H1 (cell line): Measurements from ENCODE around the gene HMG20A. TPM values are rescaled to one million over a fixed set of nuclear protein-coding genes. Genes with fewer than 3 reads are reported as not detected.

Source experiments
- CTCF ChIA-PET: fragments of 300-600 bp; sonication (Branson Sonifier 250); formaldehyde crosslinking; loops from one replicate; lab custom pipeline; 2021; ENCODE audit not compliant: partially characterized antibody; lab: Charles Lee
- POLR2A ChIA-PET: fragments of 300-600 bp; sonication (Branson Sonifier 250); formaldehyde crosslinking; loops from one replicate; lab custom pipeline; 2021; ENCODE audit warnings: inconsistent platforms; ENCODE audit not compliant: partially characterized antibody; lab: Charles Lee
- DNase-seq, 2 experiments: peaks; one replicate each; pipeline versions ENCODE4 v3.0.0 to v3.0.0-alpha.2; 2010 to 2022; ENCODE audit warnings: low spot score in 2 of 2, low read depth in 1 of 2, mixed read lengths in 1 of 2
- FAIRE-seq: peaks from 2 replicates; lab custom pipeline; 2011; peaks lifted over from hg19 to GRCh38; lab: Jason Lieb, UNC
- H2AFZ ChIP-seq: 2 replicates; pipeline ENCODE4 v1.8.1; 2012; ENCODE audit warnings: low read length, inconsistent platforms
- H2AK5ac ChIP-seq: 2 replicates; pipeline ENCODE4 v1.6.1; 2013; ENCODE audit warnings: low read depth, low read length
- H2BK120ac ChIP-seq: replicated peaks from 2 replicates; pipeline ENCODE3; 2013; ENCODE audit warnings: low read depth, low read length, inconsistent platforms
- H2BK12ac ChIP-seq: 2 replicates; pipeline ENCODE4 v1.6.1; 2013; ENCODE audit warnings: low read depth, low read length
- H2BK15ac ChIP-seq: 2 replicates; pipeline ENCODE4 v1.6.1; 2013; ENCODE audit warnings: low read length
- H2BK20ac ChIP-seq: 2 replicates; pipeline ENCODE4 v1.6.1; 2013; ENCODE audit warnings: low read length
- H2BK5ac ChIP-seq: 2 replicates; pipeline ENCODE4 v1.6.1; 2013; ENCODE audit warnings: low read depth, low read length
- H3K14ac ChIP-seq: 2 replicates; pipeline ENCODE4 v1.6.1; 2013; ENCODE audit warnings: inconsistent platforms; ENCODE audit not compliant: insufficient read length
- H3K18ac ChIP-seq: 2 replicates; pipeline ENCODE4 v1.6.1; 2013; ENCODE audit warnings: low read length; ENCODE audit errors: extremely low read depth
- H3K23ac ChIP-seq: 2 replicates; pipeline ENCODE4 v1.6.1; 2013; ENCODE audit warnings: inconsistent platforms; ENCODE audit not compliant: insufficient read length
- H3K23me2 ChIP-seq: 2 replicates; pipeline ENCODE4 v1.6.1; 2013; ENCODE audit warnings: low read depth, low read length
- H3K27ac ChIP-seq: 2 replicates; pipeline ENCODE4 v1.6.1; 2011; ENCODE audit warnings: low read depth, low read length, inconsistent platforms
- H3K27me3 ChIP-seq, 4 experiments: replicated peaks in 1 of 4; 1 replicate in 1 of 4; 2 replicates in 3 of 4; pipeline versions ENCODE4 v1.6.1 to v1.8.1; 2011 to 2013; ENCODE audit warnings: low read length in 3 of 4, mild to moderate bottlenecking in 3 of 4, inconsistent platforms in 2 of 4, mixed read lengths in 2 of 4, moderate library complexity in 1 of 4; ENCODE audit not compliant: control insufficient read depth in 3 of 4, insufficient read depth in 3 of 4; ENCODE audit errors: extremely low read depth in 1 of 4
- H3K36me3 ChIP-seq, 4 experiments: 2 replicates each; pipeline versions ENCODE4 v1.6.1 to v1.8.1; 2011 to 2013; ENCODE audit warnings: mild to moderate bottlenecking in 4 of 4, low read length in 3 of 4, moderate library complexity in 2 of 4, control low read depth in 1 of 4, inconsistent platforms in 1 of 4; ENCODE audit not compliant: insufficient read depth in 4 of 4, control insufficient read depth in 2 of 4
- H3K4ac ChIP-seq: replicated peaks from 2 replicates; pipeline ENCODE3; 2013; ENCODE audit warnings: low read length, low read depth, mixed read lengths, inconsistent platforms; ENCODE audit not compliant: insufficient read length
- H3K4me1 ChIP-seq, 4 experiments: replicated peaks in 1 of 4; 1 replicate in 1 of 4; 2 replicates in 3 of 4; pipeline versions ENCODE4 v1.6.1 to v1.8.1; 2011 to 2013; ENCODE audit warnings: low read length in 3 of 4, inconsistent platforms in 2 of 4, mixed read lengths in 1 of 4; ENCODE audit not compliant: insufficient read depth in 4 of 4, control insufficient read depth in 3 of 4
- H3K4me2 ChIP-seq, 2 experiments: 2 replicates each; pipeline versions ENCODE4 v1.6.1 to v1.8.1; 2011 to 2013; ENCODE audit warnings: low read depth in 2 of 2, low read length in 2 of 2, control low read depth in 1 of 2, inconsistent platforms in 1 of 2, mild to moderate bottlenecking in 1 of 2; ENCODE audit not compliant: insufficient read depth in 1 of 2
- H3K4me3 ChIP-seq, 4 experiments: fragments of 200-600, 300-600 bp in 1 of 4; sonication (generic), shearing (Covaris generic), sonication (Bioruptor Twin) in 1 of 4; 2 replicates each; pipeline versions ENCODE4 v1.5.1 to v1.8.1; 2011 to 2016; ENCODE audit warnings: low read length in 4 of 4, low read depth in 3 of 4, control low read depth in 2 of 4, inconsistent platforms in 2 of 4, mild to moderate bottlenecking in 2 of 4, mixed read lengths in 1 of 4, moderate library complexity in 1 of 4; ENCODE audit not compliant: insufficient read depth in 2 of 4; ENCODE audit errors: extremely low read depth in 1 of 4
- H3K56ac ChIP-seq: replicated peaks from 2 replicates; pipeline ENCODE3; 2013; ENCODE audit warnings: low read depth, mild to moderate bottlenecking, mixed read lengths, low read length, inconsistent platforms; ENCODE audit not compliant: insufficient read length
- H3K79me1 ChIP-seq: 2 replicates; pipeline ENCODE4 v1.6.1; 2013; ENCODE audit warnings: low read depth, low read length, control low read depth
- H3K79me2 ChIP-seq, 2 experiments: 2 replicates each; pipeline versions ENCODE4 v1.6.1 to v1.8.1; 2012 to 2013; ENCODE audit warnings: low read length in 2 of 2, mild to moderate bottlenecking in 2 of 2, inconsistent platforms in 1 of 2; ENCODE audit not compliant: insufficient read depth in 2 of 2, control insufficient read depth in 1 of 2
- H3K9ac ChIP-seq, 4 experiments: replicated peaks in 1 of 4; 1 replicate in 1 of 4; 2 replicates in 3 of 4; pipeline versions ENCODE4 v1.6.1 to v1.8.1; 2011 to 2013; ENCODE audit warnings: low read depth in 3 of 4, low read length in 3 of 4, control low read depth in 2 of 4, mild to moderate bottlenecking in 2 of 4, moderate library complexity in 2 of 4, inconsistent platforms in 1 of 4; ENCODE audit errors: extremely low read depth in 1 of 4
- H3K9me3 ChIP-seq, 2 experiments: 2 replicates each; pipeline versions ENCODE4 v1.6.1 to v1.8.1; 2012 to 2013; ENCODE audit warnings: mild to moderate bottlenecking in 2 of 2, moderate library complexity in 2 of 2, control low read depth in 1 of 2, inconsistent platforms in 1 of 2, low read depth in 1 of 2, low read length in 1 of 2, mixed read lengths in 1 of 2; ENCODE audit not compliant: insufficient read depth in 2 of 2
- H4K20me1 ChIP-seq, 2 experiments: replicated peaks in 1 of 2; 2 replicates each; pipeline versions ENCODE3 to v1.8.1; 2011 to 2013; ENCODE audit warnings: inconsistent platforms in 2 of 2, low read length in 2 of 2, mild to moderate bottlenecking in 1 of 2; ENCODE audit not compliant: insufficient read depth in 2 of 2, control insufficient read depth in 1 of 2
- H4K5ac ChIP-seq: 2 replicates; pipeline ENCODE4 v1.6.1; 2013; ENCODE audit warnings: low read length, low read depth, mixed read lengths, inconsistent platforms; ENCODE audit not compliant: insufficient read length
- H4K8ac ChIP-seq: 2 replicates; pipeline ENCODE4 v1.8.0; 2013; ENCODE audit warnings: mild to moderate bottlenecking, moderate library complexity, low read length, inconsistent platforms; ENCODE audit not compliant: insufficient read depth; ENCODE audit errors: extremely low read depth
- H4K91ac ChIP-seq: replicated peaks from 2 replicates; pipeline ENCODE3; 2013; ENCODE audit warnings: low read length, mixed read lengths, inconsistent platforms; ENCODE audit not compliant: insufficient read length
- CBX5 ChIP-seq: fragments of 300-800, 300-1000 bp; sonication (generic); IDR thresholded peaks from 2 replicates; pipeline ENCODE4 v1.7.1; 2016; ENCODE audit warnings: antibody characterized with exemption, low read length, low read depth
- CEBPB ChIP-seq: IDR thresholded peaks from 2 replicates; pipeline ENCODE4 v1.6.1; 2012; ENCODE audit warnings: low read depth, low read length
- CHD1 ChIP-seq: IDR thresholded peaks from 2 replicates; pipeline ENCODE4 v1.6.1; 2012; ENCODE audit warnings: low read depth, low read length, improper control_type of control experiment
- JUN ChIP-seq: IDR thresholded peaks from 2 replicates; pipeline ENCODE4 v1.6.1; 2011; ENCODE audit warnings: low read depth, mild to moderate bottlenecking, improper control_type of control experiment, low read length
- MAFK ChIP-seq: IDR thresholded peaks from 2 replicates; pipeline ENCODE4 v1.6.1; 2012; ENCODE audit warnings: low read depth, mild to moderate bottlenecking, improper control_type of control experiment, low read length
- RNF2 ChIP-seq: fragments of 200-900, 300-1000 bp; sonication (generic); IDR thresholded peaks from 2 replicates; pipeline ENCODE4 v1.7.1; 2016; ENCODE audit warnings: borderline replicate concordance, low read depth, mild to moderate bottlenecking, antibody characterized with exemption, low read length; ENCODE audit not compliant: poor library complexity, severe bottlenecking; ENCODE audit errors: missing control alignments
- SP2 ChIP-seq: IDR thresholded peaks from 2 replicates; pipeline ENCODE4 v1.6.1; 2012; ENCODE audit warnings: mild to moderate bottlenecking, low read length, inconsistent platforms
- WGBS, 2 experiments: shearing (Covaris generic) in 1 of 2; methylation state at CpG; one replicate each; pipeline versions ENCODE4 v1.1.6 to v1.1.7; 2013 to 2015; ENCODE audit warnings: low lambda C conversion rate in 2 of 2, mixed read lengths in 2 of 2, inconsistent platforms in 1 of 2, low coverage in 1 of 2, missing lambda C conversion rate in 1 of 2; ENCODE audit not compliant: insufficient replicate concordance in 2 of 2, insufficient coverage in 1 of 2, insufficient read length in 1 of 2; ENCODE audit errors: extremely low coverage in 1 of 2, missing lambda C conversion rate in 1 of 2; 5-methylcytosine and 5-hydroxymethylcytosine counted together
- polyA plus RNA-seq, 7 experiments: library from polyadenylated mRNA; depleted of rRNA in 3 of 7; stranded (reverse) in 5 of 7; unstranded in 2 of 7; fragments of >200 nt in 5 of 7; fragments of 200-250 nt in 2 of 7; gene quantifications; 1 replicate in 5 of 7; 2 replicates in 1 of 7; 4 replicates in 1 of 7; pipeline versions ENCODE4 v1.2.1 to v1.2.3, GENCODE V29; 2011 to 2013; ENCODE audit warnings: missing spikeins in 2 of 7, mixed read lengths in 2 of 7
- total RNA-seq: library from RNA; stranded (reverse); fragmentation: NEBNext Ultra II Directional; extraction: Animal tissue kit (Norgen Biotek cat#: 25700); gene quantifications from 2 replicates; pipeline ENCODE4 v1.2.1, GENCODE V29; 2021
- TF ChIP-seq, protein P1 (sequence below): IDR thresholded peaks from 2 replicates; pipeline ENCODE4 v1.6.1; 2011; ENCODE audit warnings: low read length, improper control_type of control experiment
- TF ChIP-seq, protein P2 (sequence below): IDR thresholded peaks from 2 replicates; pipeline ENCODE4 v1.6.1; 2012; ENCODE audit warnings: inconsistent platforms
- TF ChIP-seq, protein P3 (sequence below): IDR thresholded peaks from 2 replicates; pipeline ENCODE4 v1.6.1; 2012; ENCODE audit warnings: low read length, inconsistent platforms

The HMG20A gene
- total and polyA plus RNA-seq, 2 of the 8 experiments (the other 6 are each of a cell fraction or from before 2014, with no cell fraction given): 52.1 to 59.7 TPM

DNA sequence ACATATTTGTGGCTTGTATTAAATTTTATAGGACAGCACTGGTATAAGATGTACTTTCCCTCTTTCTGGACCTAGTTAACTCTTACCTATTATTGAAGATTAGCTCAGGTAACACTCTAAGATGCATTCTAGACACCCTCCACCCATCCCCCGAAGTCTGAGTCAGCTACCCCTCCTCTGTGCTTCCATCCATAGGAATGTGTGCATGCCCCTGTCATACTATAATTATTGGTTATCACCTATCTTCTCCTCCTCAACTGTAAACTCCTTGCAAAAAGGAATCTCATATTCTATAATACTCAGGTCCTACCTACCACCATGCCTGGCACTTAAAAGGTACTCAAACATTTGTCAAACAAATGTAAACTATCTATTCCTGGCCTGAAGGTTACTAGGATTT lies 3.7 kb upstream of the HMG20A start:
- Histone ChIP-seq H3K4me2 (peak overlapping the region in 1 of 2 experiments; percentile 19; a peak in 1 of 4 replicates), H3K27ac (no peak overlapping the region), H3K9me3 (no peaks in the 10 kb centered on the region), H2BK15ac (no peak overlapping the region), H4K91ac (no peak overlapping the region), H2BK12ac (no peak overlapping the region), H3K27me3 (no peaks in the 10 kb centered on the region), H3K14ac (no peak overlapping the region), H4K5ac (no peak overlapping the region), H3K4me3 (no peak overlapping the region), H3K23ac (no peak overlapping the region), H3K36me3 (no peaks in the 10 kb centered on the region), H2BK20ac (no peak overlapping the region), H2AFZ (no peak overlapping the region), H3K56ac (no peak overlapping the region), H3K9ac (no peak overlapping the region), H3K4me1 (peaks cover 0 to 19% (median 9%) of the 10 kb centered on the region in 4 experiments; a peak in 4 of 7 replicates), H3K79me1 (peaks cover 2% of the 10 kb centered on the region; the same call in 1 of the 2 replicates), H2BK120ac (no peak overlapping the region), H3K79me2 (peaks cover 0 to 81% of the 10 kb centered on the region in 2 experiments; a peak in 3 of 4 replicates), H3K23me2 (peaks cover 10% of the 10 kb centered on the region; the same call in 1 of the 2 replicates), H3K4ac (no peak overlapping the region), H2BK5ac (no peak overlapping the region), H4K8ac (no peak overlapping the region), H3K18ac (no peak overlapping the region), H4K20me1 (peaks cover 13 to 17% of the 10 kb centered on the region in 2 experiments), H2AK5ac (no peak overlapping the region)
- no peak for FAIRE-seq
- ChIA-PET CTCF (interaction anchor here (1.9 kb wide), 1 partner anchor 127 kb away, joined by 6 read pairs; no protein-coding TSS in a partner anchor), POLR2A (no interaction called here)
- WGBS, 2 experiments: 67% methylated on average over 1 of the region's 1 CpG; no CpG with 5 or more reads in 1 of the 2 experiments
- DNase-seq: no peak
- TF ChIP-seq CEBPB (no peak), JUN (no peak), SP2 (no peak), CBX5 (no peak), MAFK (no peak), CHD1 (no peak), RNF2 (no peak)
- TF ChIP-seq, protein P1, sequence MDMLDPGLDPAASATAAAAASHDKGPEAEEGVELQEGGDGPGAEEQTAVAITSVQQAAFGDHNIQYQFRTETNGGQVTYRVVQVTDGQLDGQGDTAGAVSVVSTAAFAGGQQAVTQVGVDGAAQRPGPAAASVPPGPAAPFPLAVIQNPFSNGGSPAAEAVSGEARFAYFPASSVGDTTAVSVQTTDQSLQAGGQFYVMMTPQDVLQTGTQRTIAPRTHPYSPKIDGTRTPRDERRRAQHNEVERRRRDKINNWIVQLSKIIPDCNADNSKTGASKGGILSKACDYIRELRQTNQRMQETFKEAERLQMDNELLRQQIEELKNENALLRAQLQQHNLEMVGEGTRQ: no peak
- TF ChIP-seq, protein P2, sequence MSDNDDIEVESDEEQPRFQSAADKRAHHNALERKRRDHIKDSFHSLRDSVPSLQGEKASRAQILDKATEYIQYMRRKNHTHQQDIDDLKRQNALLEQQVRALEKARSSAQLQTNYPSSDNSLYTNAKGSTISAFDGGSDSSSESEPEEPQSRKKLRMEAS: no peak
- TF ChIP-seq, protein P3, sequence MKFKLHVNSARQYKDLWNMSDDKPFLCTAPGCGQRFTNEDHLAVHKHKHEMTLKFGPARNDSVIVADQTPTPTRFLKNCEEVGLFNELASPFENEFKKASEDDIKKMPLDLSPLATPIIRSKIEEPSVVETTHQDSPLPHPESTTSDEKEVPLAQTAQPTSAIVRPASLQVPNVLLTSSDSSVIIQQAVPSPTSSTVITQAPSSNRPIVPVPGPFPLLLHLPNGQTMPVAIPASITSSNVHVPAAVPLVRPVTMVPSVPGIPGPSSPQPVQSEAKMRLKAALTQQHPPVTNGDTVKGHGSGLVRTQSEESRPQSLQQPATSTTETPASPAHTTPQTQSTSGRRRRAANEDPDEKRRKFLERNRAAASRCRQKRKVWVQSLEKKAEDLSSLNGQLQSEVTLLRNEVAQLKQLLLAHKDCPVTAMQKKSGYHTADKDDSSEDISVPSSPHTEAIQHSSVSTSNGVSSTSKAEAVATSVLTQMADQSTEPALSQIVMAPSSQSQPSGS: no peak
